Panc1 (cell line): ENCODE results near the gene GALNT1. TPM values are rescaled to one million over a fixed set of nuclear protein-coding genes. Genes with fewer than 3 reads are reported as not detected.

Source experiments
- ATAC-seq: fragments of 200-7000 bp; cut with Tn5 transposase; 2 replicates; pipeline ENCODE4 v1.9.1; 2020; ENCODE audit warnings: mild to moderate bottlenecking, moderate library complexity
- BruUV-seq: library from RNA; stranded (reverse); fragments of 400-500 nt; replicated peaks from 2 replicates; lab custom pipeline; 2021; lab: Mats Ljungman, UMichigan
- CTCF ChIA-PET: fragments of 300-600 bp; sonication (Branson Sonifier 250); formaldehyde crosslinking; loops from one replicate; lab custom pipeline; 2022; ENCODE audit warnings: antibody characterized with exemption; lab: Charles Lee
- POLR2A ChIA-PET: fragments of 300-600 bp; sonication (Branson Sonifier 250); formaldehyde crosslinking; loops from one replicate; lab custom pipeline; 2022; ENCODE audit warnings: antibody characterized with exemption; lab: Charles Lee
- DNase-seq: peaks from one replicate; pipeline ENCODE4 v3.0.0-alpha.2; 2010; ENCODE audit warnings: low read depth, low spot score
- H3K27ac ChIP-seq: 2 replicates; pipeline ENCODE4 v1.5.1; 2011; ENCODE audit warnings: mild to moderate bottlenecking, low read length, inconsistent platforms
- H3K27me3 ChIP-seq: fragments of 200-500 bp; sonication (Bioruptor generic); 2 replicates; pipeline ENCODE4 v1.6.0; 2014; ENCODE audit warnings: low read length, inconsistent platforms; ENCODE audit not compliant: control insufficient read depth, insufficient read depth
- H3K36me3 ChIP-seq: fragments of 200-500 bp; sonication (Bioruptor generic); 2 replicates; pipeline ENCODE4 v1.5.1; 2014; ENCODE audit warnings: inconsistent platforms, mild to moderate bottlenecking, low read length, moderate library complexity; ENCODE audit not compliant: control insufficient read depth, insufficient read depth
- H3K4me1 ChIP-seq: 2 replicates; pipeline ENCODE4 v1.5.1; 2011; ENCODE audit warnings: inconsistent platforms, mild to moderate bottlenecking, low read length, moderate library complexity; ENCODE audit not compliant: control insufficient read depth, insufficient read depth
- H3K4me3 ChIP-seq, 2 experiments: 2 replicates each; pipeline ENCODE4 v1.5.1; 2011 to 2012; ENCODE audit warnings: low read depth in 2 of 2, low read length in 2 of 2, mild to moderate bottlenecking in 2 of 2, inconsistent platforms in 1 of 2, moderate library complexity in 1 of 2
- H3K9me3 ChIP-seq: fragments of 200-500 bp; sonication (Bioruptor generic); 2 replicates; pipeline ENCODE4 v1.5.1; 2014; ENCODE audit warnings: low read depth, mild to moderate bottlenecking, inconsistent platforms, low read length, moderate library complexity; ENCODE audit not compliant: control insufficient read depth, insufficient read depth
- CTCF ChIP-seq: fragments of 450-650 bp; IDR thresholded peaks from 2 replicates; pipeline ENCODE4 v1.5.1; 2017; ENCODE audit warnings: mild to moderate bottlenecking
- POLR2AphosphoS5 ChIP-seq: IDR thresholded peaks from 2 replicates; pipeline ENCODE4 v1.6.1; 2012; ENCODE audit warnings: mild to moderate bottlenecking, low read depth, low read length, moderate library complexity
- REST ChIP-seq, 2 experiments: IDR thresholded peaks; 2 replicates each; pipeline ENCODE4 v1.6.1; 2011 to 2012; ENCODE audit warnings: low read depth in 2 of 2, control low read depth in 1 of 2, low read length in 1 of 2, mild to moderate bottlenecking in 1 of 2, moderate library complexity in 1 of 2; ENCODE audit not compliant: insufficient read depth in 1 of 2
- SIN3A ChIP-seq: IDR thresholded peaks from 2 replicates; pipeline ENCODE4 v1.6.1; 2012; ENCODE audit warnings: low read depth, mild to moderate bottlenecking, low read length, moderate library complexity, borderline replicate concordance; ENCODE audit not compliant: insufficient read depth
- TCF7L2 ChIP-seq: IDR thresholded peaks from 2 replicates; pipeline ENCODE4 v1.6.1; 2011; ENCODE audit warnings: mild to moderate bottlenecking, low read depth, low read length, inconsistent platforms
- in situ Hi-C: cut with HindIII; loops from 2 replicates; pipeline ENCODE4 v1.10.0; 2016; ENCODE audit warnings: low sequenced_read_pairs, low pct_unique_long_range_greater_than_20kb
- intact Hi-C: fragments of 100-400 bp; cut with micrococcal nuclease; formaldehyde crosslinking; loops from one replicate; pipeline ENCODE4 v1.10.0; 2022; ENCODE audit not compliant: unreplicated experiment
- total RNA-seq: library from RNA; stranded (reverse); gene quantifications from one replicate; pipeline ENCODE4 v1.2.1, GENCODE V29; 2021; ENCODE audit not compliant: unreplicated experiment

GALNT1 gene
- total RNA-seq, 1 experiment from 2014 or later, result 147 TPM

- POLR2A ChIA-PET, result no interaction called here
- Histone ChIP-seq H3K36me3 (no peaks in the 10 kb centered on the region), H3K27ac (no peak overlapping the region), H3K27me3 (no peaks in the 10 kb centered on the region), H3K4me3 (no peak overlapping the region), H3K4me1 (no peaks in the 10 kb centered on the region), H3K9me3 (no peaks in the 10 kb centered on the region)
- BruUV-seq, result no TSS peak
- in situ Hi-C loops (no loop called here), intact Hi-C loops (no loop called here)
- TF ChIP-seq SIN3A (no peak), TCF7L2 (no peak), CTCF (no peak)
- CTCF ChIA-PET, result no interaction called here
- ATAC-seq, result no peak
- no peak for DNase-seq
Observed at GRCh38 chr18:35743916-35744315, 162.4 kb downstream of the GALNT1 start.

GRCh38 chr18:35745814-35746213 lies 164.3 kb downstream of the GALNT1 start:
- no peak overlapping the region for H3K4me3 ChIP-seq
- ATAC-seq (no peak), DNase-seq (no peak)
- TF ChIP-seq CTCF (no peak), TCF7L2 (no peak), POLR2AphosphoS5 (no peak), SIN3A (no peak), REST (IDR thresholded peaks at IDR 0.05; ENCODE audit: insufficient read depth in 1 of 2, low read depth in 2 of 2, low read length in 1 of 2) (no peak)
- no peaks in the 10 kb centered on the region for H3K36me3 ChIP-seq
- no TSS peak for BruUV-seq
- in situ Hi-C loops (no loop called here), intact Hi-C loops (no loop called here)
- CTCF ChIA-PET, result no interaction called here
- no peaks in the 10 kb centered on the region for H3K27me3 ChIP-seq
- H3K4me1 ChIP-seq, result no peaks in the 10 kb centered on the region
- H3K27ac ChIP-seq, result no peak overlapping the region
- POLR2A ChIA-PET, result no interaction called here
- H3K9me3 ChIP-seq, result no peaks in the 10 kb centered on the region
